ENCODE measurements around the gene SLC6A17. TPM values are rescaled to one million over a fixed set of nuclear protein-coding genes. Genes with fewer than 3 reads are reported as not detected.

Gene SLC6A17
- total and polyA plus RNA-seq, 9 of the 15 experiments (the other 6 are each of a cell fraction or from before 2014, with no cell fraction given), result not detected

GRCh38 chr1:110183642-110184167 is 33.4 kb downstream of the SLC6A17 start:
- Histone ChIP-seq H3K4me3 (no peak overlapping the region), H3K27ac (ENCODE audit: extremely low read depth, low read depth, low read length) (no peak overlapping the region), H3K9ac (ENCODE audit: insufficient read depth in 1 of 2, low read depth in 2 of 2, low read length in 2 of 2) (no peak overlapping the region), H3K27me3 (ENCODE audit: control insufficient read depth in 2 of 2, insufficient read depth in 2 of 2, low read length in 2 of 2) (peaks cover 38 to 62% of the 10 kb centered on the region in 2 experiments), H3K9me1 (ENCODE audit: control insufficient read depth, insufficient read depth, low read length) (no peaks in the 10 kb centered on the region), H4K20me1 (replicated peaks; ENCODE audit: control insufficient read depth, insufficient read depth, low read length) (peaks cover 5% of the 10 kb centered on the region; the same call in 1 of the 2 replicates), H3K79me2 (ENCODE audit: control insufficient read depth, insufficient read depth, low read length) (no peaks in the 10 kb centered on the region), H3K9me3 (replicated peaks; ENCODE audit: control insufficient read depth, insufficient read depth, low read depth, low read length) (no peaks in the 10 kb centered on the region), H3K4me2 (ENCODE audit: insufficient read depth, low read length) (0 out of 2 replicates have a peak overlapping the region, but pooled peaks have one; percentile 13), H3K4me1 (replicated peaks in 1 of 2; ENCODE audit: control insufficient read depth in 2 of 2, insufficient read depth in 2 of 2, low read length in 2 of 2) (no peaks in the 10 kb centered on the region), H3K36me3 (ENCODE audit: control insufficient read depth, insufficient read depth, low read length) (no peaks in the 10 kb centered on the region), H2AFZ (ENCODE audit: low read depth, low read length) (no peak overlapping the region)
- FAIRE-seq (no peak), DNase-seq (ENCODE audit: extremely low read depth in 1 of 4, low spot score in 3 of 4) (peak in 1 of 4 experiments; percentile 29), ATAC-seq (peak; percentile 58)
- ChIA-PET POLR2A (interaction anchor here (1.1 to 1.5 kb wide), 2 partner anchors 10 to 15 kb away, joined by 3 to 4 read pairs; no protein-coding TSS in a partner anchor), CTCF (ENCODE audit: low intra/inter-chr PET ratio) (no interaction called here)
- WGBS (ENCODE audit: insufficient coverage, low coverage, missing lambda C conversion rate), result 3% methylated on average over 12 of the region's 12 CpGs
- BruUV-seq (replicated peaks), result no TSS peak
- in situ Hi-C loops (cut with MboI), result no loop called here
- TF ChIP-seq ESRRA (IDR thresholded peaks at IDR 0.05; ENCODE audit: borderline replicate concordance, low read depth), result no peak
- TF ChIP-seq ZFP36 (IDR thresholded peaks at IDR 0.05; ENCODE audit: low read depth, low read length, partially characterized antibody), result no peak
- TF ChIP-seq ZNF408 (CRISPR knock-in tag; IDR thresholded peaks at IDR 0.05; ENCODE audit: low read depth), result no peak
- no peak for TF ChIP-seq ZNF507 (tag; conservative IDR thresholded peaks at IDR 0.05)
- no peak for TF ChIP-seq GABPB1 (CRISPR knock-in tag; IDR thresholded peaks at IDR 0.05)
- no peak for TF ChIP-seq AFF1 (IDR thresholded peaks at IDR 0.05; ENCODE audit: low read depth in 1 of 2, partially characterized antibody in 2 of 2)
- TF ChIP-seq ATF4 (CRISPR knock-in tag; IDR thresholded peaks at IDR 0.05), result no peak
- intact Hi-C loops (cut with micrococcal nuclease), result no loop called here

Data from K562 (cell line).